GM19099 (cell line): ENCODE measurements around the gene RUSF1.

Experiments
- POLR2A ChIP-seq: IDR thresholded peaks from 3 replicates; pipeline ENCODE4 v1.6.1; 2011; ENCODE audit warnings: low read depth; ENCODE audit not compliant: insufficient read length; ENCODE audit errors: extremely low read depth

The RUSF1 gene

GRCh38 chr16:31522071-31522470 is 13.9 kb upstream of the RUSF1 start:
- TF ChIP-seq POLR2A, result no peak

GRCh38 chr16:31521368-31521767 is 13.2 kb upstream of the RUSF1 start:
- no peak for TF ChIP-seq POLR2A

GRCh38 chr16:31519759-31520431 is 11.7 kb upstream of the RUSF1 start:
- TF ChIP-seq POLR2A, result no peak

GRCh38 chr16:31517800-31518402 is 9.7 kb upstream of the RUSF1 start:
- no peak for TF ChIP-seq POLR2A

GRCh38 chr16:31513884-31514283 is 5.7 kb upstream of the RUSF1 start:
- TF ChIP-seq POLR2A, result no peak

- no peak for TF ChIP-seq POLR2A
These were observed 4.9 kb upstream of the RUSF1 start for GRCh38 chr16:31513126-31513525.

- TF ChIP-seq POLR2A, result no peak
These were observed 560 bp upstream of the RUSF1 start for GRCh38 chr16:31508706-31509195.

GRCh38 chr16:31507617-31507928 is 618 bp downstream of the RUSF1 start:
- no peak for TF ChIP-seq POLR2A

GRCh38 chr16:31505483-31505882 is 2.7 kb downstream of the RUSF1 start:
- TF ChIP-seq POLR2A, result no peak

GRCh38 chr16:31504159-31504558 is 4.0 kb downstream of the RUSF1 start:
- TF ChIP-seq POLR2A, result no peak

GRCh38 chr16:31502981-31503380 is 5.2 kb downstream of the RUSF1 start:
- no peak for TF ChIP-seq POLR2A

- no peak for TF ChIP-seq POLR2A
These were observed 6.2 kb downstream of the RUSF1 start for GRCh38 chr16:31501966-31502348.

- no peak for TF ChIP-seq POLR2A
These were observed 6.8 kb downstream of the RUSF1 start for GRCh38 chr16:31501226-31501965.

GRCh38 chr16:31499928-31500327 is 8.3 kb downstream of the RUSF1 start:
- no peak for TF ChIP-seq POLR2A

- TF ChIP-seq POLR2A, result no peak
These were observed 9.7 kb downstream of the RUSF1 start for GRCh38 chr16:31498493-31498892.

- no peak for TF ChIP-seq POLR2A
These were observed 11.5 kb downstream of the RUSF1 start for GRCh38 chr16:31496670-31497069.
